Measurements from ENCODE around the gene MINDY2. TPM values are rescaled to one million over a fixed set of nuclear protein-coding genes. Genes with fewer than 3 reads are reported as not detected.

MINDY2 gene
- total RNA-seq, 1 donor: 19.9 TPM

- Histone ChIP-seq H3K79me2 (ENCODE audit: insufficient read depth, low read length) (peaks cover 89% of the 10 kb centered on the region), H3K4me1 (ENCODE audit: insufficient read depth, low read length) (peaks cover 8% of the 10 kb centered on the region), H3K27ac (ENCODE audit: low read depth, low read length) (peak overlapping the region; percentile 55), H3K4me3 (ENCODE audit: insufficient read depth, low read length) (no peak overlapping the region), H4K20me1 (ENCODE audit: insufficient read depth, low read length) (peaks cover 38% of the 10 kb centered on the region), H3K9me3 (ENCODE audit: low read depth, low read length) (no peaks in the 10 kb centered on the region), H3K36me3 (ENCODE audit: insufficient read depth, low read length) (no peaks in the 10 kb centered on the region), H2AFZ (ENCODE audit: low read length) (no peak overlapping the region), H3K4me2 (ENCODE audit: insufficient read depth, low read length) (no peak overlapping the region), H3K27me3 (ENCODE audit: insufficient read depth, low read length) (no peaks in the 10 kb centered on the region)
- no peak for TF ChIP-seq CTCF (IDR thresholded peaks at IDR 0.05; ENCODE audit: extremely low read depth, low read depth, low read length)
- no peak for DNase-seq (ENCODE audit: insufficient read length, low spot score, missing footprints)
Measured at GRCh38 chr15:58731756-58732535, 39.2 kb upstream of the MINDY2 start.

DNA sequence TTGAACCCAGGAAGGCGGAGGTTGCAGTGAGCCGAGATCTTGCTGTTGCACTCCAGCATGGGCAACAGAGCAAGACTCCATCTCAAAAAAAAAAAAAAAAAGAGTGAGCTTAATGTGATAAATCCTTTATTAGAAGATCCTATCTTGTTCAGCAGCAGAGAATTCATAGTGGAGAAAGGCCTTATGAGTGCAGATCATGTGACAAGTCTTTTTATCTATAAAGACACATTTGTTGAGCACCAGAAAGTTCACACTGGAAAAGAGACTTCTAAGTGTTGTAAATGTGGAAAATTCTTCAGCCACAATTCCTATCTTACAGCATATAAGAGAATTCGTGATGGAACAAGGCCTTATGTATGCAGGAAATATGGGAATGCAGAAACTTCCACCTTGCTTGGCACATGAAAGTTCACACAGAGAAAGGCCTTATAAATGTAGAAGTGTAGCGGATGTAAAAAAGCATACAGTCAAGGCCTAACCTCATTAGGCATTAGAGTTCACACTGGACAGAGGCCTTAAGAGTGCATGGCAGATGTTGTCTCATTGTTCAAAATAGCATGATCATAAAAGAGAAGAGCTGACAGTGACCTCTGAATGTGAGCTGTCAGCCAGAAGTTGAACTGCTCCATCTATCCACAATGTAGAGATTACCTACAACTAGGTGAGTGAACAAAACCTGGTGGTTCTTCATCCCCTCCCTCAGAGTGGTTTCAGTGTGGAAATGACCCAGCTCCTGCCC lies 38.3 kb upstream of the MINDY2 start:
- Histone ChIP-seq H3K4me1 (ENCODE audit: insufficient read depth, low read length) (peaks cover 8% of the 10 kb centered on the region), H3K9me3 (ENCODE audit: low read depth, low read length) (no peaks in the 10 kb centered on the region), H3K36me3 (ENCODE audit: insufficient read depth, low read length) (no peaks in the 10 kb centered on the region), H3K27me3 (ENCODE audit: insufficient read depth, low read length) (no peaks in the 10 kb centered on the region), H2AFZ (ENCODE audit: low read length) (no peak overlapping the region), H3K79me2 (ENCODE audit: insufficient read depth, low read length) (peaks cover 92% of the 10 kb centered on the region), H3K4me3 (ENCODE audit: insufficient read depth, low read length) (no peak overlapping the region), H3K27ac (ENCODE audit: low read depth, low read length) (no peak overlapping the region), H4K20me1 (ENCODE audit: insufficient read depth, low read length) (peaks cover 45% of the 10 kb centered on the region), H3K4me2 (ENCODE audit: insufficient read depth, low read length) (no peak overlapping the region)
- no peak for DNase-seq (ENCODE audit: insufficient read length, low spot score, missing footprints)
- no peak for TF ChIP-seq CTCF (IDR thresholded peaks at IDR 0.05; ENCODE audit: extremely low read depth, low read depth, low read length)

GRCh38 chr15:58734859-58735258 lies 36.2 kb upstream of the MINDY2 start:
- Histone ChIP-seq H3K4me3 (ENCODE audit: insufficient read depth, low read length) (no peak overlapping the region), H2AFZ (ENCODE audit: low read length) (no peak overlapping the region), H3K27me3 (ENCODE audit: insufficient read depth, low read length) (no peaks in the 10 kb centered on the region), H3K27ac (ENCODE audit: low read depth, low read length) (no peak overlapping the region), H3K4me1 (ENCODE audit: insufficient read depth, low read length) (peaks cover 14% of the 10 kb centered on the region), H3K36me3 (ENCODE audit: insufficient read depth, low read length) (no peaks in the 10 kb centered on the region), H3K79me2 (ENCODE audit: insufficient read depth, low read length) (peaks cover 89% of the 10 kb centered on the region), H3K4me2 (ENCODE audit: insufficient read depth, low read length) (no peak overlapping the region), H4K20me1 (ENCODE audit: insufficient read depth, low read length) (peaks cover 49% of the 10 kb centered on the region), H3K9me3 (ENCODE audit: low read depth, low read length) (no peaks in the 10 kb centered on the region)
- DNase-seq (ENCODE audit: insufficient read length, low spot score, missing footprints): no peak
- TF ChIP-seq CTCF (IDR thresholded peaks at IDR 0.05; ENCODE audit: extremely low read depth, low read depth, low read length): no peak

- H3K27ac ChIP-seq (ENCODE audit: low read depth, low read length): no peak overlapping the region
- no peak for DNase-seq (ENCODE audit: insufficient read length, low spot score, missing footprints)
Measured at GRCh38 chr15:58736018-58736643, 35.0 kb upstream of the MINDY2 start.

More at GRCh38 chr15:58736018-58736643, 35.0 kb upstream of the MINDY2 start:
- Histone ChIP-seq H3K36me3 (ENCODE audit: insufficient read depth, low read length) (no peaks in the 10 kb centered on the region), H3K4me2 (ENCODE audit: insufficient read depth, low read length) (no peak overlapping the region), H3K4me3 (ENCODE audit: insufficient read depth, low read length) (no peak overlapping the region), H2AFZ (ENCODE audit: low read length) (no peak overlapping the region), H3K4me1 (ENCODE audit: insufficient read depth, low read length) (peaks cover 14% of the 10 kb centered on the region), H4K20me1 (ENCODE audit: insufficient read depth, low read length) (peaks cover 37% of the 10 kb centered on the region), H3K27me3 (ENCODE audit: insufficient read depth, low read length) (no peaks in the 10 kb centered on the region), H3K9me3 (ENCODE audit: low read depth, low read length) (no peaks in the 10 kb centered on the region), H3K79me2 (ENCODE audit: insufficient read depth, low read length) (peaks cover 88% of the 10 kb centered on the region)
- TF ChIP-seq CTCF (IDR thresholded peaks at IDR 0.05; ENCODE audit: extremely low read depth, low read depth, low read length): no peak
